Cardiac muscle cell (in vitro differentiated cells and primary cell): ENCODE data around the gene ASIC1. TPM values are rescaled to one million over a fixed set of nuclear protein-coding genes. Genes with fewer than 3 reads are reported as not detected.

Experiments
- DNase-seq, 2 donors: peaks; one replicate each; pipeline versions ENCODE4 v3.0.0 to v3.0.0-alpha.2; 2010 to 2017; ENCODE audit warnings: low read depth in 1 of 2, low spot score in 1 of 2
- H3K27ac ChIP-seq: fragments of 200-600 bp; sonication (generic); 2 replicates; pipeline ENCODE4 v1.5.1; 2016
- H3K27me3 ChIP-seq: fragments of 200-600 bp; sonication (generic); 2 replicates; pipeline ENCODE4 v1.6.0; 2016; ENCODE audit warnings: control low read depth
- H3K36me3 ChIP-seq: fragments of 200-600 bp; sonication (generic); 2 replicates; pipeline ENCODE4 v1.5.1; 2016; ENCODE audit warnings: control low read depth
- H3K4me1 ChIP-seq: fragments of 200-600 bp; sonication (generic); 2 replicates; pipeline ENCODE4 v1.8.1; 2017; ENCODE audit warnings: low read depth, mild to moderate bottlenecking, mixed run types
- H3K4me3 ChIP-seq: fragments of 200-600 bp; sonication (generic); 2 replicates; pipeline ENCODE4 v1.5.1; 2016; ENCODE audit warnings: mild to moderate bottlenecking
- H3K9me3 ChIP-seq: fragments of 200-600 bp; sonication (generic); 2 replicates; pipeline ENCODE4 v1.5.1; 2017; ENCODE audit warnings: low read depth, mild to moderate bottlenecking, control low read depth
- polyA plus RNA-seq: library from polyadenylated mRNA; unstranded; fragments of >200 nt; fragmentation: Nextera tagmentation; extraction: Ambion mirVana; gene quantifications from 2 replicates; pipeline ENCODE4 v1.2.1, GENCODE V29; 2016
- total RNA-seq: library from RNA; depleted of rRNA; stranded (reverse); fragments of >200 nt; gene quantifications from 2 replicates; pipeline ENCODE4 v1.2.3, GENCODE V29; 2016
- TF ChIP-seq, protein P1 (sequence below): IDR thresholded peaks from 2 replicates; pipeline ENCODE4 v1.5.1; 2012; ENCODE audit warnings: low read depth, mild to moderate bottlenecking, low read length

ASIC1 gene
- total and polyA plus RNA-seq, 2 experiments from 2014 or later: 4.6 to 7.0 TPM

DNA sequence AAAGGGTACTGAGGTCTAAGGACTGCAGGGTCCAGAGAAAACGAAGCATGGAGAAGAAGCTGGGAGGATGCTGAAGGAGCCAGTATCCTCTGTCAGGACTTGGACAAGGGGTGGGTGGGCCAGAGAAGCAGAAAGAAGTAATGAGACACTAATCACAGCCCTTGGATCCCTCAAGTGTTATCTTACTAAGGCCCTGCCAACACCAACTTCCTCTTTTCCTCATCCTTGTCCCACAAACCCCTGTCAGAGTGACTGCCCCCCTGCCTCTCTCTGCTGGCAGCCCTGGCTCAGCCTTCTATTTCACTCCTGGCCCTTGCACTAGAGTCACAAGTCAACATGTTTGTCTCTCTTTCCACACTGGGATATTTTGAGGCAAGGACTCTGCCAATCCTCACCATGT lies 3.8 kb upstream of the ASIC1 start:
- peaks cover 25% of the 10 kb centered on the region for H3K27me3 ChIP-seq
- no peaks in the 10 kb centered on the region for H3K36me3 ChIP-seq
- peaks cover 16% of the 10 kb centered on the region for H3K4me1 ChIP-seq
- H3K4me3 ChIP-seq: no peak overlapping the region
- no peaks in the 10 kb centered on the region for H3K9me3 ChIP-seq
- no peak overlapping the region for H3K27ac ChIP-seq
- TF ChIP-seq, protein P1, sequence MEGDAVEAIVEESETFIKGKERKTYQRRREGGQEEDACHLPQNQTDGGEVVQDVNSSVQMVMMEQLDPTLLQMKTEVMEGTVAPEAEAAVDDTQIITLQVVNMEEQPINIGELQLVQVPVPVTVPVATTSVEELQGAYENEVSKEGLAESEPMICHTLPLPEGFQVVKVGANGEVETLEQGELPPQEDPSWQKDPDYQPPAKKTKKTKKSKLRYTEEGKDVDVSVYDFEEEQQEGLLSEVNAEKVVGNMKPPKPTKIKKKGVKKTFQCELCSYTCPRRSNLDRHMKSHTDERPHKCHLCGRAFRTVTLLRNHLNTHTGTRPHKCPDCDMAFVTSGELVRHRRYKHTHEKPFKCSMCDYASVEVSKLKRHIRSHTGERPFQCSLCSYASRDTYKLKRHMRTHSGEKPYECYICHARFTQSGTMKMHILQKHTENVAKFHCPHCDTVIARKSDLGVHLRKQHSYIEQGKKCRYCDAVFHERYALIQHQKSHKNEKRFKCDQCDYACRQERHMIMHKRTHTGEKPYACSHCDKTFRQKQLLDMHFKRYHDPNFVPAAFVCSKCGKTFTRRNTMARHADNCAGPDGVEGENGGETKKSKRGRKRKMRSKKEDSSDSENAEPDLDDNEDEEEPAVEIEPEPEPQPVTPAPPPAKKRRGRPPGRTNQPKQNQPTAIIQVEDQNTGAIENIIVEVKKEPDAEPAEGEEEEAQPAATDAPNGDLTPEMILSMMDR: no peak
- DNase-seq: no peak

- TF ChIP-seq, protein P1: peak; percentile 99
- peaks cover 12% of the 10 kb centered on the region for H3K4me1 ChIP-seq
- H3K4me3 ChIP-seq: no peak overlapping the region
- H3K9me3 ChIP-seq: no peaks in the 10 kb centered on the region
- no peaks in the 10 kb centered on the region for H3K36me3 ChIP-seq
- peak; percentile 57 to 70 for DNase-seq
- H3K27me3 ChIP-seq: peaks cover 35% of the 10 kb centered on the region
- H3K27ac ChIP-seq: no peak overlapping the region
Measured at GRCh38 chr12:50055831-50056638, 1.4 kb upstream of the ASIC1 start.

DNA sequence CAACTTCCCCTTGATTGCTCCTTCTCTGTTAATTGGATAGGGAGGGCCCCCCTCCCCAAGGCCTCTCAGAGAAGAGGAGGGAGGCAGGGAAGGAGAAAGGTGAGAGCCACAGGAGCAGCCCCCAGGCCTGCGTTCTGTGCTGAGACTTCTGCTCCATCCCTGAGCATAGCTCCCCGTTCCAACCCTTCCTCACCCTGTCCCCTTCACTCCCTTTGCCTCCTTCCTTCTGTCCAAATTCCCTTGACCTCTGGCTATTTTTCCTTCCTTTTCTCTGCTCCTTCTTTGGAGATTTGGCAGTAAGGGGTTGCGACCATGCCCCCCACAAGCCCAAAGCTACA lies 788 bp upstream of the ASIC1 start:
- no peaks in the 10 kb centered on the region for H3K36me3 ChIP-seq
- no peak overlapping the region for H3K27ac ChIP-seq
- TF ChIP-seq, protein P1: no peak
- peak overlapping the region; percentile 87 for H3K4me3 ChIP-seq
- H3K4me1 ChIP-seq: peaks cover 8% of the 10 kb centered on the region
- peaks cover 35% of the 10 kb centered on the region for H3K27me3 ChIP-seq
- H3K9me3 ChIP-seq: no peaks in the 10 kb centered on the region
- DNase-seq: no peak

DNA sequence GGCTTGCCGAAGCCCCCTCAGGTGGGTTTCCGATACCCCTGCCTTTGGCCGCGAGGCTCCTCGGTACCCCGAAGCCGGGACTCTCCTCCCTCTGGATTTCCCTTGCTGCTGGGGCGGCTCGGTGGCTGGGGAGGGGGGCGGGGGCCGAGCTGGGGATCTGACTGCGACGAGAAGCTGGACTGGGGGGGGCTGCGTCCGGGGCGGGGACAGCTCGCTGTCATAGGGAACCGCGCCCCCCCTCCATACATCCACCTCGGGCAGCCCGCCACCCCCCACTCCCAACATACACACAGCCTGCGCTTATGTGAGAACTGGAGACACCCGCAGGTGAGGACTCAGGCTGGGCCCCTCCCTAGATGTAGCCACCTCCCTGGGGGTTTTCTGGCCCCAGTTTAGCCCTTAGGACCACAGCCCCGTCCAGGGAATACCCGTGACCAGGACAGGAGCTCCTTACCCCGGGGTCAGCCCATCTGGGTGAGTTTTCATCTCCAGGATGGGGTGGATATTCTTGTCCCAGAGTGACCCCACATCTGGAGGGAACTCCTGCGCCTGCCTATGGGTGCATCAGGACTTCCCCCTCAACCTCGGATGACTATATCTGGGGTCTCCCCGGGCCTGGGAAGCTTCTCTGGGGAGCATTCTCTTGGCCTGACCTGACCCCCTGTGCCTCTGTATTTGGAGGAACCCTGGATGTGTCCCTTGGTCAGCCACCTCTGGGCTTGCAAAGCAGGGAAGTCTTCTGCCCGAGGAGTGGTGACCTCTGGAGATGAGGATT lies 687 bp downstream of the ASIC1 start:
- Histone ChIP-seq H3K27ac (no peak overlapping the region), H3K4me1 (peaks cover 8% of the 10 kb centered on the region), H3K27me3 (peaks cover 27% of the 10 kb centered on the region), H3K36me3 (no peaks in the 10 kb centered on the region), H3K9me3 (no peaks in the 10 kb centered on the region), H3K4me3 (peak overlapping the region; percentile 87)
- no peak for DNase-seq
- TF ChIP-seq, protein P1: no peak

- TF ChIP-seq, protein P1: no peak
- H3K36me3 ChIP-seq: no peaks in the 10 kb centered on the region
- H3K9me3 ChIP-seq: no peaks in the 10 kb centered on the region
- no peak for DNase-seq
- H3K4me3 ChIP-seq: no peak overlapping the region
- H3K27me3 ChIP-seq: peaks cover 27% of the 10 kb centered on the region
- peaks cover 8% of the 10 kb centered on the region for H3K4me1 ChIP-seq
- H3K27ac ChIP-seq: no peak overlapping the region
Measured at GRCh38 chr12:50058743-50059312, 1.4 kb downstream of the ASIC1 start.
